AG04449 (cell line): Measurements from ENCODE around the gene NDRG2.
"Not testable (repeated sequence)": the region's sequence is repeated elsewhere in the genome, so short reads cannot be mapped to it uniquely, and the experiment has no call there.

Experiments used
- CTCF ChIA-PET: fragments of 350-600 bp; formaldehyde crosslinking; extraction: SDS; loops from one replicate; lab custom pipeline; 2021; ENCODE audit warnings: antibody characterized with exemption; lab: Yijun Ruan, JAX
- POLR2A ChIA-PET: fragments of 400-600, 350-600 bp; formaldehyde crosslinking; extraction: SDS; loops from one replicate; lab custom pipeline; 2020; ENCODE audit warnings: antibody characterized with exemption, inconsistent platforms; lab: Yijun Ruan, JAX
- DNase-seq: peaks from one replicate; pipeline ENCODE4 v3.0.0-alpha.2; 2010; ENCODE audit warnings: low read depth, low spot score
- H3K4me3 ChIP-seq: 2 replicates; pipeline ENCODE4 v1.5.1; 2011; ENCODE audit warnings: low read depth, mild to moderate bottlenecking, control low read depth, low read length
- TF ChIP-seq, protein P1 (sequence below): IDR thresholded peaks from one replicate; pipeline ENCODE4 v1.5.1; 2011; ENCODE audit warnings: mild to moderate bottlenecking, moderate library complexity, low read length, control low read depth, inconsistent platforms; ENCODE audit not compliant: insufficient read depth; ENCODE audit errors: missing control alignments

Gene NDRG2

DNA sequence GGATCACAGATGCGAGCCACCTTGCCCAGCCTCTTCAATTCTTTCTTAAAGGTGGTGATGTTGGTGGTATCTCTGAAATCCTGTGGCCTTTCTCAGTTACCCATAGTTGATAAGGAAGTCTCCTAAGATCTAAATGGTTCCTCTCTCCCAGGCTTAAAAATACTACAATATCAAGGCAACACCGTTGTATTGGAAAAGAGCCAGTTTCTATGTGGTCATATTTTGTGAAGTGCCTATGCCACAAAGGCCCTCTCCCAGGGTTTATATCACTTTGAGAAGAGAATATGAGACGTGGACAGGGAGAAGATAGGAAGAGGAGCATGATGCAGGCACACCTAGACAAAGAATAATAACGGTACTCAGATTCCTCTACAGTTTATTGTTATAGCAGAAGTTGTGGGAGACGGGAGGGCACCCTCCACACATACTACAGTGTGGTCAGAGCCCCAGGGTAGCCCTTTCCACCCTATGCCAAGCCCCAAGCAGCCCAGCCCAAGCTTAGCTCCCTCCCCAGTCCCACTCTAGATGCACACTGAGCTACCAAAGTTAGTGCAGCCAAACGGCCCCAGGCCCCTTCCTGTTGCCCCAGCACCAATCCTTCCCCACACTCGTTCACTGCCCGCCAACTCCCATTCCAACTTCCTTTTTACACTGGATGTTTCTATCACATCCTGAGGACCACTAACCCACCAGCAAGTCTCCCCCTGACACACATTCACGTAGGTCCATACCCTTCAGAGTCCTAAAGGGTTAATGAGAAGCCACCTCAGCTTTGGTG lies 8.3 kb downstream of the NDRG2 start:
- ChIA-PET POLR2A (interaction anchor here (0.7 kb wide), 1 partner anchor 55 kb away, joined by 3 read pairs; no protein-coding TSS in a partner anchor), CTCF (interaction anchor here (0.7 to 17.1 kb wide), 13 partner anchors 15 to 121 kb away, joined by 3 to 684 read pairs (median 137); partner anchors contain the start of genes ARHGEF40, RNASE13, RNASE7 and RNASE8)
- TF ChIP-seq, protein P1, sequence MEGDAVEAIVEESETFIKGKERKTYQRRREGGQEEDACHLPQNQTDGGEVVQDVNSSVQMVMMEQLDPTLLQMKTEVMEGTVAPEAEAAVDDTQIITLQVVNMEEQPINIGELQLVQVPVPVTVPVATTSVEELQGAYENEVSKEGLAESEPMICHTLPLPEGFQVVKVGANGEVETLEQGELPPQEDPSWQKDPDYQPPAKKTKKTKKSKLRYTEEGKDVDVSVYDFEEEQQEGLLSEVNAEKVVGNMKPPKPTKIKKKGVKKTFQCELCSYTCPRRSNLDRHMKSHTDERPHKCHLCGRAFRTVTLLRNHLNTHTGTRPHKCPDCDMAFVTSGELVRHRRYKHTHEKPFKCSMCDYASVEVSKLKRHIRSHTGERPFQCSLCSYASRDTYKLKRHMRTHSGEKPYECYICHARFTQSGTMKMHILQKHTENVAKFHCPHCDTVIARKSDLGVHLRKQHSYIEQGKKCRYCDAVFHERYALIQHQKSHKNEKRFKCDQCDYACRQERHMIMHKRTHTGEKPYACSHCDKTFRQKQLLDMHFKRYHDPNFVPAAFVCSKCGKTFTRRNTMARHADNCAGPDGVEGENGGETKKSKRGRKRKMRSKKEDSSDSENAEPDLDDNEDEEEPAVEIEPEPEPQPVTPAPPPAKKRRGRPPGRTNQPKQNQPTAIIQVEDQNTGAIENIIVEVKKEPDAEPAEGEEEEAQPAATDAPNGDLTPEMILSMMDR: no peak
- no peak for DNase-seq
- no peak overlapping the region for H3K4me3 ChIP-seq

DNA sequence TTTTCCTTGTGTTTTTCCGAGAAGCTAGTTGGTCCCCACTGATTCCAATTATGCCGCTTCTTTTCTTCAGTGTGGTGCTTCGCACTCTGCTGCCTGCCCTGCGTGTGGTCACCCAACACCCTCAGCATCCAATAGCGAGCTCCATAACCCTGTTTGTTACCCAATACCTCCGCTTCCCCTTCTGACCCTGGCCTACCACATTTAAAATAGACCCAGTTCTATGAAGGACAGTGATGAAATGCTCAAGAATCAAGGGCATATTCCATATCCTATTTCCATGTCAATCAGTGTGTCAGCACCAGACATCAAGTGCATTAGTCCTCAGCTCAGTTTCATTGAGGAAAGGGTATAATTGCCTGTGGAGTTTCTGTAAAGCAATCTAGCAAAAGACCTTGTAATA lies 9.5 kb downstream of the NDRG2 start:
- CTCF ChIA-PET: interaction anchor here (0.6 to 17.1 kb wide), 38 partner anchors 9 to 460 kb away, joined by 3 to 684 read pairs (median 8); partner anchors contain the start of genes ARHGEF40, NDRG2, OR5AU1 and RNASE13
- POLR2A ChIA-PET: interaction anchor here (1.1 to 1.9 kb wide), 5 partner anchors 25 to 89 kb away, joined by 3 to 10 read pairs (median 3); no protein-coding TSS in a partner anchor
- TF ChIP-seq, protein P1: no peak
- H3K4me3 ChIP-seq: no peak overlapping the region
- DNase-seq: no peak

DNA sequence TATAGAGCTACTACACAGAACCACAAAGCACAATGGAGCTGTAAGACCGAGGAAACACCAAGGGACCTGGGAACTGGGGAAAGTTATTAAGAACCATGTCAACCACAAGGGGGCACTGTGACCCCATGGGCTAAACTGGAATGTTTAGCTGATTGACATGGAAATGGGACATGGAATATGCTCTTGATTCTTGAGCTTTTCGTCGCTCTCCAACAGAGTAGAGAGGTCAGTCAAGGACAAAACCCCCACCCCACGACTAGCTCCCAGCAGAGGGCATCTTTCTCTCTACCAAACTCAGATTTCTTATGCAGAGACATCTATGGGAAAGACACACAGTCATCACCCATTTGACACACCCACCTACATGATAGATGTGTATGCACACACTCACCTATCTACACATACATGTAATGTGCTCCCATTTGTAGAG lies 10.1 kb downstream of the NDRG2 start:
- CTCF ChIA-PET: interaction anchor here (0.6 to 17.1 kb wide), 43 partner anchors 9 to 460 kb away, joined by 3 to 684 read pairs (median 6); partner anchors contain the start of genes ARHGEF40, NDRG2, OR5AU1 and RNASE13
- TF ChIP-seq, protein P1: peak; percentile 82
- no peak overlapping the region for H3K4me3 ChIP-seq
- DNase-seq: peak; percentile 23
- POLR2A ChIA-PET: interaction anchor here (0.5 to 1.9 kb wide), 6 partner anchors 25 to 541 kb away, joined by 3 to 10 read pairs (median 4); no protein-coding TSS in a partner anchor

DNA sequence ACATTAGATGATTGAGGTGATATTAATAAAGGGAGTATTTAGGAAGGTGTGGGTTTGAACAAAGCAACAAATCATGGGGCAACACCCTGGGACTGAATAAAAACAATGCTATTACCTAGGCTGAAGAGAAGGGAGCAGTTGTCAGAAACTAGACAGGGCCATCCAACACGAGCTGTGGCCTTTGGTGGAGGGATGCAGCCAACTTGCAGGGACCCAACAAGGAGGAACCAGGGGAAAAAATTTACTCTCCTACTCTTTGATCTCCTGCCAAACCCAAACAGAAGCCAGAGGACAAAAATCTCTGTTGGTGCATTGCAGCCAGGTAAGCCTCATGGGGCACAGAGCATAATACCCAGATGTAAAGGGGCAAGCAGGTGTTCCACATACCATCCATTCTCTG lies 13.7 kb downstream of the NDRG2 start:
- no peak for DNase-seq
- TF ChIP-seq, protein P1: no peak
- H3K4me3 ChIP-seq: no peak overlapping the region
- POLR2A ChIA-PET: no interaction called here
- CTCF ChIA-PET: interaction anchor here (1.3 to 17.1 kb wide), 10 partner anchors 9 to 95 kb away, joined by 4 to 684 read pairs (median 164); partner anchors contain the start of genes RNASE13, RNASE7, SLC39A2 and TMEM253

DNA sequence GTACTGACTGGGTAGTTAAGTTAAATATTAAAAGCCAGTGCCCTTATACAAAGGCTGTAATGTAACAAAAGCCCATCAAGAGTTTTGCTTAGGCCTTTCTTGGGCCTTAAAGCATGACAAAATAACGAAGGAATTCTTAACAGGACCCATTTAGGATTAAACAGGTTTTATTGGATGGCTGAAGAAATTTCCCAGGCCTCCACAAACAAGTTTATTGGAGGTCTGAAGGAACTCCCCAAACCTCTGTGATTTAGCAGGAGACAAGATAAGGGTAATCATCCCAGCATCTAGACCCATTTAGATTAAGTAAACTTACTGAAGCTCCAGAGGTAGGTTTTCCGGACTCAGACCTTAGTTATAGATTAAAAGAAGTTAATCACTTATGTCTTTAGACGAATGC lies 15.1 kb downstream of the NDRG2 start:
- DNase-seq, H3K4me3 ChIP-seq, POLR2A ChIA-PET: not testable (repeated sequence)
- CTCF ChIA-PET: interaction anchor here (2.3 to 17.1 kb wide), 5 partner anchors 9 to 96 kb away, joined by 6 to 684 read pairs (median 287); partner anchors contain the start of genes RNASE7, SLC39A2 and TMEM253

DNA sequence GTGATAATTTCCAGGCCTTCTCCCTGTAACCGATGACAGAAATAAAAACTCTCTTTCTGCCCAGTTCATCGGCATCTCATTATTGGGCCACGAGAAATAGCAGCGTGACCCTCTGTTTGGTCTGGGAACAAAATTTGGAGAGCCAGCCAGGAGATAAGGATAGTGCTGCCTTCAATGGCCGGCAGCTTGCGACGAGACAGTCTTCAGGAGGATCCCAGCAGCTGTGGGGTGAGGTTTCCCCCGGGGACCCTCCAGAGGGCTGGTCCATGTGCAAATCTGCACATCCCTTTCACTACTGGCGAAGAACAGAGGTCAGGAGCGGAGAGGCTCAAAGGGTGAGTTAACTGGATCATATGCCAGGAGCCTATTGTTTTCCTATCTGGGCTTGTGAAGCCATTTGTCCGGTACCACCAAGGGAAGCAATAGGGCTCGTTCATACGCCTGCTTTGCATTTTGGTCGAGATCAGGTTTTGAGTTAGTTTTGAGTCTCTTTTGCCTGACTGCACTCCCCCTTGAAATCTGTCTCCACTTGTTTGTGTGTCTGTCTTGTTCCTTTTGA lies 21.0 kb downstream of the NDRG2 start:
- CTCF ChIA-PET: interaction anchor here (1.0 to 17.1 kb wide), 8 partner anchors 12 to 145 kb away, joined by 3 to 288 read pairs (median 11); partner anchors contain the start of gene TMEM253
- TF ChIP-seq, protein P1: no peak
- DNase-seq: no peak
- POLR2A ChIA-PET: no interaction called here
- H3K4me3 ChIP-seq: no peak overlapping the region
